ENCODE data around the gene ZBTB1.
A peak's percentile ranks its signal among the peaks of the same experiment; 100 is the strongest.
"Not testable (repeated sequence)": the region's sequence is repeated elsewhere in the genome, so short reads cannot be mapped to it uniquely, and the experiment has no call there.

The ZBTB1 gene

GRCh38 chr14:64501411-64502171, 3.0 kb upstream of the ZBTB1 start:
- peak; percentile 64 for DNase-seq

GRCh38 chr14:64502456-64502855, 2.1 kb upstream of the ZBTB1 start:
- no peak for DNase-seq

- peak; percentile 30 for DNase-seq
Measured at GRCh38 chr14:64502887-64503433, 1.6 kb upstream of the ZBTB1 start.

- DNase-seq, result peak; percentile 73
Measured at GRCh38 chr14:64503434-64504309, 898 bp upstream of the ZBTB1 start, which contains the start of gene ZBTB25. ZBTB25 (minus strand) TSS chr14:64503838; CDS start chr14:64490533, 13,305 bp downstream.

- peak; percentile 72 for DNase-seq
Measured at GRCh38 chr14:64504897-64505794, 576 bp downstream of the ZBTB1 start.

GRCh38 chr14:64506721-64507120, 2.2 kb downstream of the ZBTB1 start:
- DNase-seq, result no peak

GRCh38 chr14:64507376-64508156, 3.0 kb downstream of the ZBTB1 start:
- peak; percentile 36 for DNase-seq

- no peak for DNase-seq
Measured at GRCh38 chr14:64508215-64508776, 3.7 kb downstream of the ZBTB1 start.

- DNase-seq, result no peak
Measured at GRCh38 chr14:64509036-64509435, 4.5 kb downstream of the ZBTB1 start.

- DNase-seq, result peak; percentile 67
Measured at GRCh38 chr14:64510825-64511671, 6.5 kb downstream of the ZBTB1 start.

- DNase-seq, result no peak
Measured at GRCh38 chr14:64513271-64513670, 8.7 kb downstream of the ZBTB1 start.

- DNase-seq, result no peak
Measured at GRCh38 chr14:64515053-64515452, 10.5 kb downstream of the ZBTB1 start.

GRCh38 chr14:64516969-64517368, 12.4 kb downstream of the ZBTB1 start:
- no peak for DNase-seq

GRCh38 chr14:64517667-64518066, 13.1 kb downstream of the ZBTB1 start:
- DNase-seq, result not testable (repeated sequence)

- no peak for DNase-seq
Measured at GRCh38 chr14:64518229-64518628, 13.7 kb downstream of the ZBTB1 start.

GRCh38 chr14:64520699-64521098, 16.1 kb downstream of the ZBTB1 start:
- no peak for DNase-seq

- no peak for DNase-seq
Measured at GRCh38 chr14:64522591-64523355, 18.2 kb downstream of the ZBTB1 start.

GRCh38 chr14:64525354-64525753, 20.8 kb downstream of the ZBTB1 start:
- no peak for DNase-seq

- no peak for DNase-seq
Measured at GRCh38 chr14:64531567-64531966, 27.0 kb downstream of the ZBTB1 start.

Data from kidney glomerular epithelial cell (primary cell).